GM19035 (cell line): Measurements from ENCODE around the gene SEMA5A.

ENCODE experiments used
- ATAC-seq: cut with Tn5 transposase; IDR thresholded peaks from one replicate; pipeline ENCODE4 v1.9.1; 2021; ENCODE audit not compliant: unreplicated experiment

SEMA5A gene

GRCh38 chr5:9452181-9452580 lies 93.7 kb downstream of the SEMA5A start:
- no peak for ATAC-seq

GRCh38 chr5:9451037-9451436 lies 94.8 kb downstream of the SEMA5A start:
- no peak for ATAC-seq

- ATAC-seq: no peak
Observed at GRCh38 chr5:9447691-9448090, 98.2 kb downstream of the SEMA5A start.

GRCh38 chr5:9445826-9446388 lies 100.0 kb downstream of the SEMA5A start:
- no peak for ATAC-seq

- ATAC-seq: no peak
Observed at GRCh38 chr5:9444346-9444745, 101.5 kb downstream of the SEMA5A start.

- no peak for ATAC-seq
Observed at GRCh38 chr5:9441610-9442009, 104.3 kb downstream of the SEMA5A start.

GRCh38 chr5:9440517-9440916 lies 105.4 kb downstream of the SEMA5A start:
- no peak for ATAC-seq

GRCh38 chr5:9439531-9440292 lies 106.2 kb downstream of the SEMA5A start:
- ATAC-seq: no peak

GRCh38 chr5:9438596-9439354 lies 107.1 kb downstream of the SEMA5A start:
- ATAC-seq: no peak

GRCh38 chr5:9437741-9438240 lies 108.1 kb downstream of the SEMA5A start:
- ATAC-seq: no peak

- ATAC-seq: no peak
Observed at GRCh38 chr5:9431496-9432258, 114.2 kb downstream of the SEMA5A start.

- no peak for ATAC-seq
Observed at GRCh38 chr5:9431151-9431495, 114.8 kb downstream of the SEMA5A start.

GRCh38 chr5:9430306-9430705 lies 115.6 kb downstream of the SEMA5A start:
- no peak for ATAC-seq

- no peak for ATAC-seq
Observed at GRCh38 chr5:9429691-9430215, 116.1 kb downstream of the SEMA5A start.

- no peak for ATAC-seq
Observed at GRCh38 chr5:9428272-9428671, 117.6 kb downstream of the SEMA5A start.

- no peak for ATAC-seq
Observed at GRCh38 chr5:9425710-9426109, 120.2 kb downstream of the SEMA5A start.

- ATAC-seq: no peak
Observed at GRCh38 chr5:9423571-9423970, 122.3 kb downstream of the SEMA5A start.

GRCh38 chr5:9421884-9422283 lies 124.0 kb downstream of the SEMA5A start:
- no peak for ATAC-seq

GRCh38 chr5:9419794-9420193 lies 126.1 kb downstream of the SEMA5A start:
- no peak for ATAC-seq

- ATAC-seq: no peak
Observed at GRCh38 chr5:9415566-9415965, 130.3 kb downstream of the SEMA5A start.

GRCh38 chr5:9415091-9415490 lies 130.8 kb downstream of the SEMA5A start:
- no peak for ATAC-seq
